Neural progenitor cell (in vitro differentiated cells): ENCODE results near the gene CSRP1. TPM values are rescaled to one million over a fixed set of nuclear protein-coding genes. Genes with fewer than 3 reads are reported as not detected.
A peak's percentile ranks its signal among the peaks of the same experiment; 100 is the strongest.

Experiments used
- DNase-seq: peaks from one replicate; pipeline ENCODE4 v3.0.0-alpha.2; 2016; ENCODE audit warnings: low spot score
- H2AFZ ChIP-seq: fragments of 200-600 bp; sonication (generic); replicated peaks from 2 replicates; pipeline ENCODE4 v1.6.1; 2016; ENCODE audit warnings: antibody characterized with exemption
- H3F3A ChIP-seq: fragments of 200-600 bp; sonication (generic); 2 replicates; pipeline ENCODE4 v1.6.1; 2016; ENCODE audit warnings: antibody characterized with exemption, low read depth
- H3K27ac ChIP-seq: fragments of 200-600 bp; sonication (generic); 2 replicates; pipeline ENCODE4 v1.5.1; 2016; ENCODE audit warnings: mild to moderate bottlenecking
- H3K27me3 ChIP-seq: fragments of 200-600 bp; sonication (generic); 2 replicates; pipeline ENCODE4 v1.6.1; 2016; ENCODE audit warnings: mild to moderate bottlenecking, moderate library complexity
- H3K36me3 ChIP-seq: fragments of 200-600 bp; sonication (generic); 2 replicates; pipeline ENCODE4 v1.5.1; 2016
- H3K4me1 ChIP-seq: fragments of 200-600 bp; sonication (generic); 2 replicates; pipeline ENCODE4 v1.6.1; 2016; ENCODE audit warnings: mixed run types
- H3K4me2 ChIP-seq: fragments of 200-600 bp; sonication (generic); 2 replicates; pipeline ENCODE4 v1.6.1; 2016
- H3K4me3 ChIP-seq: fragments of 200-600 bp; sonication (generic); 2 replicates; pipeline ENCODE4 v1.5.1; 2016
- H3K79me2 ChIP-seq: fragments of 200-600 bp; sonication (generic); 2 replicates; pipeline ENCODE4 v1.6.1; 2016; ENCODE audit warnings: low read depth
- H3K9ac ChIP-seq: fragments of 200-600 bp; sonication (generic); 2 replicates; pipeline ENCODE4 v1.6.1; 2016
- H3K9me3 ChIP-seq: fragments of 200-600 bp; sonication (generic); 2 replicates; pipeline ENCODE4 v1.5.1; 2016; ENCODE audit warnings: low read depth
- H4K20me1 ChIP-seq: fragments of 200-600 bp; sonication (generic); 2 replicates; pipeline ENCODE4 v1.6.1; 2016; ENCODE audit warnings: low read depth
- H3K27ac Mint-ChIP-seq: 3 replicates; pipeline ENCODE4 v1.8.0; 2021; ENCODE audit warnings: mixed read lengths
- H3K27me3 Mint-ChIP-seq: 2 replicates; pipeline ENCODE4 v1.8.0; 2022; ENCODE audit warnings: low read depth, mild to moderate bottlenecking, inconsistent platforms, moderate library complexity, mixed read lengths; ENCODE audit not compliant: insufficient read depth
- H3K36me3 Mint-ChIP-seq: 3 replicates; pipeline ENCODE4 v1.8.0; 2021; ENCODE audit warnings: mixed read lengths
- H3K4me1 Mint-ChIP-seq: 3 replicates; pipeline ENCODE4 v1.8.0; 2021; ENCODE audit warnings: mixed read lengths
- H3K4me3 Mint-ChIP-seq: 3 replicates; pipeline ENCODE4 v1.8.0; 2021; ENCODE audit warnings: mild to moderate bottlenecking, moderate library complexity, mixed read lengths
- H3K9me3 Mint-ChIP-seq: 3 replicates; pipeline ENCODE4 v1.8.0; 2020; ENCODE audit warnings: mixed read lengths
- EZH2 ChIP-seq: fragments of 200-600 bp; sonication (generic); IDR thresholded peaks from 2 replicates; pipeline ENCODE4 v1.6.1; 2017; ENCODE audit warnings: antibody characterized with exemption, mild to moderate bottlenecking, moderate library complexity
- EZH2phosphoT487 ChIP-seq: fragments of 200-600 bp; sonication (generic); IDR thresholded peaks from 2 replicates; pipeline ENCODE4 v1.6.1; 2017; ENCODE audit warnings: antibody characterized with exemption
- total RNA-seq: library from RNA; depleted of rRNA; stranded (reverse); fragments of >200 nt; gene quantifications from 2 replicates; pipeline ENCODE4 v1.2.3, GENCODE V29; 2015; ENCODE audit warnings: low replicate concordance
- TF ChIP-seq, protein P1 (sequence below): fragments of 200-600 bp; sonication (generic); IDR thresholded peaks from 2 replicates; pipeline ENCODE4 v1.5.1; 2017; ENCODE audit warnings: antibody characterized with exemption, mild to moderate bottlenecking

Gene CSRP1
- total RNA-seq, 1 donor from 2014 or later = 2.5 TPM

DNA sequence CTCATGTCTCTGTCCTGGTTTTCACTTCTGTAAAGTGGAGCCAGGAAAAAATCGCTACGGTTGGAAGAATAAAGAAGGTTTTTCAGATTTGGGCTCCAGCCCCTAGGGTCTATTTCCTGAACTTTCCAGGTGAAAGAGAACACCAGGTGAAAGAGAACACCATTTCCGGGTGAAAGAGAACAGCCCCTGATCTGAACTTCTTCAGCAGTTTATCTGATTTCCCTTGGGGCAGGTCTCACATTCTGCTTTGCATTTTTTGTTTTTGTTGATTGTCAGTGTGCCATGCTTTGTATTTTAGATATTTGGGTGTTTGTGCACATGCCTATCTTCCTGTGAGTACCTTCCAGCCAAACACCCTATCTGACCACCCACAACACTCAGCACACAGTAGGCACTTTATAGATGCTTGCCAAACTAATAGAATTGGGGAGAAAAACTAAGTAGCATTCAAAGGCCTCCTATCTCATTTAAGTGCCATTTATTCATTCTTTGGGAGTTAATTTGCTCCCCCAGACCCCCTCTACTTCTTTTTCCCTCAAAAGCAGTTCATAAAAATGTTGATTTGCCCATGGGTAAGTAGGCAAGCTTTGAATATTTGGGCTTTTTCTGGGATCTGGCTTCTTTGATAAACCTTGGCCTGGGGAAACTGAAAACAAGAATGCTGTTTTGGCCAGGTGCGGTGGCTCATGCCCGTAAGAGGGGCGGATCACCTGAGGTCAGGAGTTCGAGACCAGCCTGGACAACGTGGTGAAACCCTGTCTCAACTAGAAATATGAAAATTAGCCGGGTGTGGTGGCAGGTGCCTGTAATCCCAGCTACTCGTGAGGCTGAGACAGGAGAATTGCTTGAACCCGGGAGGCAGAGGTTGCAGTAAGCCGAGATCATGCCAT is 34.2 kb upstream of the CSRP1 start:
- Histone ChIP-seq H3K27me3 (peaks cover 79% of the 10 kb centered on the region), H3K9ac (no peak overlapping the region), H4K20me1 (peaks cover 13% of the 10 kb centered on the region), H3F3A (peaks cover 29% of the 10 kb centered on the region), H3K4me1 (peaks cover 35% of the 10 kb centered on the region), H3K27ac (no peak overlapping the region), H3K36me3 (no peaks in the 10 kb centered on the region), H2AFZ (no peak overlapping the region), H3K9me3 (no peaks in the 10 kb centered on the region), H3K4me3 (no peak overlapping the region), H3K4me2 (peak overlapping the region; percentile 94), H3K79me2 (no peaks in the 10 kb centered on the region)
- H3K27ac Mint-ChIP-seq = no peak overlapping the region
- TF ChIP-seq EZH2 = no peak
- no peak for TF ChIP-seq EZH2phosphoT487
- peaks cover 4% of the 10 kb centered on the region for H3K36me3 Mint-ChIP-seq
- H3K27me3 Mint-ChIP-seq = peaks cover 28% of the 10 kb centered on the region
- peaks cover 46% of the 10 kb centered on the region for H3K4me1 Mint-ChIP-seq
- peak overlapping the region; percentile 93 for H3K4me3 Mint-ChIP-seq
- DNase-seq = no peak
- H3K9me3 Mint-ChIP-seq = no peaks in the 10 kb centered on the region

DNA sequence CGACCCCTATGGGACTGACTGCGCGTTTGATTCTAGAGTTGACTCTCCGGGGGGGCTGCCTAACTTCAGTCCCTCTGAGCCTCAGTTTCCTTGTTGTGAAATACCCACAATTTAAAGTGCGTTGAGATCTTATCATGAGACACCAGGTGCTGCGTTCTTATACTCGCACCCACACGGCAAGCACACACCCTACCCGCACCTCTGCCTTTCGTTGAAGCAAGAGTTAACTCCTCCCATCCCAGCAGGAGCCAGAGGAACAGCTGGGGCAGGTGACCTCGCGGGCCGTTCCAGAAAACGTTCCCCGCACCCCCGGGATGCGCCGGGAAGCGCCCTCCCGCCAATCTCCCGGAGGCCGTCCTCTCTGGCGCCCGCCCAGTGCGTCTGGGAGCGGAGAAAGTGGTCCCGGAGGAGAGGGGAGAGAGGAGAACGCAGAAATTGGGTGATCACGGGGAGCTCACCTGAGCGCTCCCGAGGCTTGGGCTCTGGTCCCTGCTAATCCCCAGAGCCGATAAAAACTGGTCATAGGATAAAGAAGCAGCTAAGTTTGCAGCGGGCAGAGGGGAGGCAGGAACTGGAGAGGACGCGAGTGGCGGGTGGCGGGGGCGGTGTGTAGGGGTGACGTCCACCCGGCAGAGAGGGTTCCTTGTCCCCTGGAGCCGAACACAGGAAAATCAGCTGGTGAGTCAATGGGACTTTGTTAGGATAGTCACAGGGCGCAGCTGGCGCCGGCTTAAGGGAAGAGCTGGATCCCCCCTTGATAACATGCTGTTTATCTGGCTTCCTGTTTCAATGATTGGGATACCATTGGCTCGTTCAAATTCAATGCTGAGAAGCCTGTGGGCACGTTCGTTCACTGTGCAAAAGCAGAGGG is 32.9 kb upstream of the CSRP1 start:
- H3K27ac Mint-ChIP-seq = no peak overlapping the region
- TF ChIP-seq EZH2phosphoT487 (peak; percentile 72), EZH2 (peak; percentile 88)
- TF ChIP-seq, protein P1, sequence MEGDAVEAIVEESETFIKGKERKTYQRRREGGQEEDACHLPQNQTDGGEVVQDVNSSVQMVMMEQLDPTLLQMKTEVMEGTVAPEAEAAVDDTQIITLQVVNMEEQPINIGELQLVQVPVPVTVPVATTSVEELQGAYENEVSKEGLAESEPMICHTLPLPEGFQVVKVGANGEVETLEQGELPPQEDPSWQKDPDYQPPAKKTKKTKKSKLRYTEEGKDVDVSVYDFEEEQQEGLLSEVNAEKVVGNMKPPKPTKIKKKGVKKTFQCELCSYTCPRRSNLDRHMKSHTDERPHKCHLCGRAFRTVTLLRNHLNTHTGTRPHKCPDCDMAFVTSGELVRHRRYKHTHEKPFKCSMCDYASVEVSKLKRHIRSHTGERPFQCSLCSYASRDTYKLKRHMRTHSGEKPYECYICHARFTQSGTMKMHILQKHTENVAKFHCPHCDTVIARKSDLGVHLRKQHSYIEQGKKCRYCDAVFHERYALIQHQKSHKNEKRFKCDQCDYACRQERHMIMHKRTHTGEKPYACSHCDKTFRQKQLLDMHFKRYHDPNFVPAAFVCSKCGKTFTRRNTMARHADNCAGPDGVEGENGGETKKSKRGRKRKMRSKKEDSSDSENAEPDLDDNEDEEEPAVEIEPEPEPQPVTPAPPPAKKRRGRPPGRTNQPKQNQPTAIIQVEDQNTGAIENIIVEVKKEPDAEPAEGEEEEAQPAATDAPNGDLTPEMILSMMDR = no peak
- Histone ChIP-seq H3K79me2 (no peaks in the 10 kb centered on the region), H3K9ac (no peak overlapping the region), H3K4me1 (peaks cover 28% of the 10 kb centered on the region), H3K4me3 (peak overlapping the region; percentile 70), H4K20me1 (peaks cover 13% of the 10 kb centered on the region), H2AFZ (peak overlapping the region; percentile 86), H3K36me3 (no peaks in the 10 kb centered on the region), H3K27ac (no peak overlapping the region), H3K27me3 (peaks cover 76% of the 10 kb centered on the region), H3K9me3 (no peaks in the 10 kb centered on the region), H3F3A (peaks cover 21% of the 10 kb centered on the region), H3K4me2 (peak overlapping the region; percentile 94)
- H3K4me1 Mint-ChIP-seq = peaks cover 49% of the 10 kb centered on the region
- H3K9me3 Mint-ChIP-seq = no peaks in the 10 kb centered on the region
- peak overlapping the region; percentile 93 for H3K4me3 Mint-ChIP-seq
- H3K36me3 Mint-ChIP-seq = peaks cover 4% of the 10 kb centered on the region
- DNase-seq = peak; percentile 73
- H3K27me3 Mint-ChIP-seq = peaks cover 28% of the 10 kb centered on the region

DNA sequence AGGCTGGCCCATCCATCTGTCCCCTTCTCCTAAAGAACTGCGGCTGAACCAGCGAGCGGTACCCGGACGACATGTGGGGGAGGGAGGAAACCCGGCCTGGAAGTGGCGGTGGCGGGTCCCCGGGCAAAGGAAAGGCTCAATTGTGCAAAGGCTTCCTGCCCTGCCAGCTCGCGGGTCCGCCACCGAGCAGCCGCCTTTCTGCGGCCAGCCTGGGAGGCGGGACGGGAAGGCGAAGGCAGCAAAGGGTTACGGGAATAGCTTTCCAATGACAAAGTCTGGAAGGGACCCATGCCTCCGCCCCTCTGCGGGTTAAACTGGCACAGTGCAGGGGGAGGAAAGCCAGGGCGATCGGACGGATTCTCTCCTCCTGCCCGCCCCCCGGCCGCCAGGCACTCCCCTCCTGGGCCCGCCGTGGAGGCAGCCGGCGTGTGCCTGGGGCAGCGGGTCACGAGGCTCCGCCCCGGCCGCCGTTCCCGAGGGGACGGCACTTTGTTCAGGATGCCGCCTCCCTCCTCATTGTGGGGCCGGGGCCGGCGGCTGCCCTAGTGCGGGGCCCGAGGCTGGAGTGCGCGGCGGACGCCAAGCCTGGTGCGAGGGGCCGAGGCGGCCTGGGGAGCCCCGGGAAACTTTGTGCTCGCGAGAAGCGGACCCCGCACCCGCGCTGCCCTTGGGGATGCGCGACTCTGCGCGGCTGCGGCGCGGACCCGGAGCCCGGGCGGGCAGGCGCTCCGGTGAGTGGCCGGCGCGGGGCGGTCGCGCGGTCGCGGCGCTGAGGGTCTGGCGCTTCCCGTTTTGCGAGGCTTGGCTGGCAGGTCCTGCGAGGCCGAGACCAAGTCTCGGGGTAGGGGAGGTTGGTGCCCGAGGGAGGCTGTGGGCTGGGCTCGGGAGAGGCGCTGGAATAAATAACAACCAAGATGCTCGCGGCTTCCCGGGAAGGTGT is 32.0 kb upstream of the CSRP1 start, which contains the start of gene NAV1:
Gene NAV1, plus strand, starts transcription at position 516 of the 940 bp plus-strand sequence. CDS start 83,758 bp downstream, outside the sequence.
- peak within 1 kb of the TSS; percentile 70 for H3K4me3 ChIP-seq
- H4K20me1 ChIP-seq = peaks cover 13% of the 10 kb centered on the region
- peaks cover 19% of the 10 kb centered on the region for H3K4me1 ChIP-seq
- peak; percentile 86 for DNase-seq
- H3K36me3 ChIP-seq = no peaks in the 10 kb centered on the region
- no peaks in the 10 kb centered on the region for H3K9me3 Mint-ChIP-seq
- H3K27me3 Mint-ChIP-seq = peaks cover 28% of the 10 kb centered on the region
- peaks cover 4% of the 10 kb centered on the region for H3K36me3 Mint-ChIP-seq
- peak within 1 kb of the TSS; percentile 94 for H3K4me2 ChIP-seq
- no peaks in the 10 kb centered on the region for H3K79me2 ChIP-seq
- peak within 1 kb of the TSS; percentile 93 for H3K4me3 Mint-ChIP-seq
- H2AFZ ChIP-seq = peak within 1 kb of the TSS; percentile 86
- H3K9me3 ChIP-seq = no peaks in the 10 kb centered on the region
- peaks cover 21% of the 10 kb centered on the region for H3F3A ChIP-seq
- TF ChIP-seq EZH2phosphoT487 (no peak), EZH2 (no peak)
- TF ChIP-seq, protein P1 = no peak
- H3K27ac Mint-ChIP-seq = no peak within 1 kb of the TSS
- peaks cover 73% of the 10 kb centered on the region for H3K27me3 ChIP-seq
- H3K9ac ChIP-seq = no peak within 1 kb of the TSS
- H3K27ac ChIP-seq = no peak within 1 kb of the TSS
- peaks cover 44% of the 10 kb centered on the region for H3K4me1 Mint-ChIP-seq
